ENCODE data around the gene CBS.
"Not testable (repeated sequence)": the region's sequence is repeated elsewhere in the genome, so short reads cannot be mapped to it uniquely, and the experiment has no call there.

The CBS gene

GRCh38 chr21:43075170-43076022, at the start of gene CBS:
CBS (minus strand) TSS chr21:43075835; CDS start chr21:43072193, 3,642 bp downstream.
- not testable (repeated sequence) for DNase-seq

DNA sequence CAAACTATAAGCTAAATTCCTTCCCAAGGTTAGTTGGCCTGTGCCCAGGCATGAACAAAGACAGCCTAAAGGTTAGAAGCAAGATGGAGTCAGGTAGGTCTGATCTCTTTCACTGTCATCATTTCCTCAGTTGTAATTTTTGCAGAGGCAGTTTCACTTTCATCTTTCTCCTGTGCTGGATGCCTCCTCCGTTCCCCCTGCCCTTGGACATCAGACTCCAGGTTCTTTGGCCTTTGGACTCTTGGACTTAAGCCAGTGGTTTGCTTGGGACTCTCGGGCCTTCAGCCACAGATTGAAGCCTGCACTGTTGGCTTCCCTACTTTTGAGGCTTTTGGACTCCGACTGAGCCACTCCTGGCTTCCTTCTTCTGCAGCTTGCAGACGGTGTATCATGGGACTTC, 40.3 kb upstream of the CBS start:
- not testable (repeated sequence) for DNase-seq

DNA sequence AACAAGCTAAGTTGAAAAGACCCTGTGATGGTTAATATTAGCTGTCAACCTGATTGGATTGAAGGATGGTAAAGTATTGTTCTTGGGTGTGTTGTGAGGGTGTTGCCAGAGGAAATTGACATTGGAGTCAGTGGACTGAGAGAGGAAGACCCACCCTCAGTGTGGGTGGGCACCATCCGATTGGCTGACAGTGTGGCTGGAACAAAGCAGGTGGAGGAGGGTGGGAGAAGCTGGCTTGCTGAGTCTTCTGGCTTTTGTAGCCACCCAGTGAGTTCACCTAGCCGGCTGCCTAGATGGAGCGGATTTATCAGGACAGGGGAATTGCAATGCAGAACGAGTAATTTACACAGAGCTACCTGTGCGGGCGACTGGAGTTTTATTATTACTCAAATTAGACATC, 38.8 kb upstream of the CBS start:
- not testable (repeated sequence) for DNase-seq

DNA sequence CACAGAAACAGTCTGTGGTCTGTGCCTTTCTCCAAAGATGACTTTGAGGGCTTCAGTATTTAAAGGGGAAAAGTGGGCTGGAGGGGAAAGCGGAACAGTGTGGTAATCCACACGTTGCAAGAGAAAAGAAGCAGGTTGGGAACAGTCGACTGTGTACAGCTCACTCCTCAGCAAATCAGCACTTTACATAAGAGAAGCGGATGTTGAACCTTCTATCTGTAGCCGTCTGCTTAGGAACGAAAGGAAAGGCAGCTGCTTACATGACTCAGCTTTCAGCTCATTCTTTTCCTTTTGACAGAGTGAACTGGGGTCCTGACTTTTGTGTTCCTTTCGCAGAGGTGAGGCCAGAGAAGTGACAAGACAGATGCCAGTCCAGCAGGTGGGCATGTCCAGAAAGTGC, 33.4 kb upstream of the CBS start:
- not testable (repeated sequence) for DNase-seq

DNA sequence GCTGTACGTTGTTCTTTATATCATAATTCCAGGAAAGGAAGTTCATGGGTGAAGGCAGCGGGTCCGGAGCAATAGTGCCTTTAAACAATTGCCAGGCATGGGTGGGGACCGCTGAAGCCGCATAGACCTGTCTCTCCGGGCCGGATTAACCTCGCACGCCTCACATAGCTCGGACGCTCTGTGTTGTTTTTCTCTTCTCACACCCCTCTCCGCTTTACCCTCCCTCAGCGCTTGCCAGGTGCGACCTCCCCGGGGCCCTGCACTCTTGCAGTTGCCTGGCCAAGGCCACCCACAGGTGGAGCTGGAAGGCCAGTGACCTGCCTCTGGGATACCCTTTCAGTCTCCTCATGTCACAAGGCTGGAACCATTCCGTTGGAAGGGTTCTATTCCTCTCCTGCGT, 32.5 kb upstream of the CBS start:
- DNase-seq, result not testable (repeated sequence)

DNA sequence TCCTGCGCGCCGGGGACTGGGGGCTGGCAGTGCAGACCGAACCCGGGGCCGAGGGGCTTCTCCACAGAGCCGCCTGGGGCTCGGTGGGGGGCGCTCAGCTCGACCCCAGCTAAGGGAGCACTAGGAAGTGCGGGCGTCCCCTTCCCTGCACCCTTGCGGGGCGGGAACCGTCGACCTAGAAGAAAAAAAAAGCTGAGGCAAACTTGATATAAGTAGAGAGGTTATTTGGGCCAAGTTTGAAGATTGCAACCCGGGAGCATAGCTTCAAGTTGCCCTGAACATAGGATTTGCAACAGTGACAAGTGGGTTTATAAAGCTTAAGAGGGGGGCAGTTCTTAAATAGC, 32.1 kb upstream of the CBS start:
- DNase-seq, result not testable (repeated sequence)

DNA sequence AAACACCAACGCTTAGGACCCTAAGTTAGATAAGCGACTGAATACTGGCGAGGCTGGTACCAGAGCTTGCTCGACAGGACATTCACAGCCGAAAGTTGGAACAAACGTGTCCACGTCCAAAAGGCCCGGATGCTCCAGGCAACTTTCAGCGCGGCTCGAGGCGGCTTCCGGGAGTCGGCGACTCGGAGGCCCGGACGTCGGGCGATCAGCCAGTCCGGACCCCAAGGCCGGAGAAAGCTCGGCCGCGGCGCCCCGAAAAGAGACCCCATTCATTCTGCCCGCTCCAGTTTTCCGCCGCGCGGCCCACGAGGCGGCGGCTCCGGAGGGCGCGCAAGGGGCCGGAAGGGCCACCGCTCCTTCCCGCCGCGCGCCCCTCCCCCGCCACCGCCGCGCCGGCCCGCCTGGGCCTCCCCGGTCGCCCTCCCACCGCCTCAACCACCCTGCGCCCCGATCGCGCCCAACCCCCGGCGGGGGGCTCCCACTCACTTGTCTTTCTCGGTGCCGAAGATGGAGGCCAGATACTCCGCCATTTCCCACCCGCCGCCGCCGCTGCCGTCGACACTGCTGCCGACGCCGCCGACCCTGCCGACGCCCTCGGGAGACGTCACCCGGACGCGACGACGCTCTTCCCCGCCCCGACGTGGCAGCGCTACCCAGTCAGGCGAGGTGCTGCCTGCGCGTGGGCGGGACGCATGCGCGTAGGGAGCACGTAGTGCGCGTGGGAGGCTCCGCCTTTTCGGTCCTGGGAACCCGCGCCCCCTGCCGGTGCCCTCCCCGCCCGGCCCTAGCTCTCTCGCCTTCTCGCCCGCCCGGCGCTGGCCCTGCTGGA, 31.5 kb upstream of the CBS start, which contains the start of gene U2AF1:
U2AF1 (minus strand) TSS at position 606 of the 829 bp plus-strand sequence; CDS start at position 530, 76 bp downstream.
- not testable (repeated sequence) for DNase-seq

GRCh38 chr21:43104642-43105041, 29.0 kb upstream of the CBS start:
- DNase-seq, result not testable (repeated sequence)

DNA sequence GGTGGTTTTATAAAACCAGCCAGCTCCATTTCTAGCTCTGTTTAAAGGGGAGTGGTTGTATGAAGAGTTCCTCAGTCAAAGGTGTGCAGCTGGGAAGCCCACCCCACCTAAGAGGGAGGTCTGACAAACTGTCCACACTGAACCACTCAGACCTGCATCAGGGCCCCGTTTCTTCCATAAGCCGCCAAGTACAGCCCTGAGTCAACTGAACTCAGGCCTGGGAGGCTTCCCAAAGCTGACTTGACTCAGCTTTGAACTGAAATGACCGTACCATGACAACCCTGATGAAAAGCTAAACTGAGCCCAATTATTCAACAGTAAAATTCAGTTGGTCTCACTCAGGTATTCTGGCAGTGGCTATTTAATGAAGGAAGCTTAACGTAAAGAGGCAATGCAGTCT, 26.6 kb upstream of the CBS start:
- not testable (repeated sequence) for DNase-seq

- DNase-seq, result not testable (repeated sequence)
These were observed 26.0 kb upstream of the CBS start for GRCh38 chr21:43101676-43102075.

- not testable (repeated sequence) for DNase-seq
These were observed 25.4 kb upstream of the CBS start for GRCh38 chr21:43101000-43101399.

GRCh38 chr21:43091979-43092614, 16.5 kb upstream of the CBS start:
- DNase-seq, result not testable (repeated sequence)

DNA sequence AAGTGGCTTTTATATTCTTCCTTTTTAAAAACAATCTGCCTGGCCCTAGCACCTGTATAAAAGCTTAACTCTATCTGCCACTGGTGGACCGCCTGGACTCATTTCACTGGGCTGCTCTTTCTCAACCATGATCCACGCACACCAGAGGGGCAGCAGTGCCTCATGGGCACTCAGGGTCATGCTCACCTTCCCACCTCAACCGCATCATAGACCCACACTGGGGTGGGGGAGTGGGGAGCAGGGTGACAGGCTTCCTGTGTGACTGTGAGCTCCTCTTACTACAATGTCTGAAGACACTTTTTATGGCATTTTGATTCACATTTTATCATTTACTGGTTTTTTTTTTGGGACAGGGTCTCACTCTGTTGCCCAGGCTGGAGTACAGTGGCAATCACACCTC, 15.3 kb upstream of the CBS start:
- DNase-seq, result not testable (repeated sequence)

DNA sequence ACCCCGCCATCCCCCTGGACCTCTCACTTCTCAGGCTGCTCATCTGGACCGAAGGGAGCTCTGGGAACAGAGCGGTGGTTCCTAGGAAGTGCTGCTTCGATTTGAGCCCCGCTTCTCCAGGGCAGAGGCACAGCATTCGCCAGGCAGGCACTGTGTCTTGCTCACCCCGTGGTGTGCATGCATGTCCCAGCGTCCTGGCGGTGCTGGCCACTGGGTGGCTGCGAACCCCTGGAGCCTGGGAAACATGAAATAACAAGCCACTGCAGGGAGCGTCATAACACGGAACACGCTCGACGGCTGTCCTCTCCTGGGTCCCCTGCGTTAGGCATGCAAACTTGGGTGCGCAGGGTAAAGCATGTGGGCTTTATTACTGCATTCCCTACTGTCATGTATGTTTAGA, 13.8 kb upstream of the CBS start:
- DNase-seq, result not testable (repeated sequence)

GRCh38 chr21:43082587-43083300, 7.1 kb upstream of the CBS start:
- not testable (repeated sequence) for DNase-seq

DNA sequence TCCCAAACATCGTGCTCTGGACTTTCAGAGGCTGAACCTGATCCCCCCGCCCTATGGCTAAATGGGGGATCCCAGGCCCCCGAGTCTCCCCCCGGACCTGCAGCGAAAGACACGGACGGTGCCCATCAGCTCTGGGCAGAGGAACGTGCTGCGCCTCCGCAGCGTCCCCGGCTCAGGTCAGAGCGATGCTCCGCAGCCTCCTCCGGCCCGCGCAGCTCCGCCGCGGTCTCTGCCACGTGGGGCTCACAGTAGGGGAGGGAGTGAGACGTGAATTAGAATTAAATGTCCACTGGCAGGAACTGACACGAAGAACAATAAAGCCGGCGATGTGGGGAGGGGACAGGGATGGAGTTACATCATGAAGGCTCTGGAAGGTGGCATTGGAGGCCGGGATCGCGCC, 1.0 kb upstream of the CBS start:
- DNase-seq, result not testable (repeated sequence)

DNA sequence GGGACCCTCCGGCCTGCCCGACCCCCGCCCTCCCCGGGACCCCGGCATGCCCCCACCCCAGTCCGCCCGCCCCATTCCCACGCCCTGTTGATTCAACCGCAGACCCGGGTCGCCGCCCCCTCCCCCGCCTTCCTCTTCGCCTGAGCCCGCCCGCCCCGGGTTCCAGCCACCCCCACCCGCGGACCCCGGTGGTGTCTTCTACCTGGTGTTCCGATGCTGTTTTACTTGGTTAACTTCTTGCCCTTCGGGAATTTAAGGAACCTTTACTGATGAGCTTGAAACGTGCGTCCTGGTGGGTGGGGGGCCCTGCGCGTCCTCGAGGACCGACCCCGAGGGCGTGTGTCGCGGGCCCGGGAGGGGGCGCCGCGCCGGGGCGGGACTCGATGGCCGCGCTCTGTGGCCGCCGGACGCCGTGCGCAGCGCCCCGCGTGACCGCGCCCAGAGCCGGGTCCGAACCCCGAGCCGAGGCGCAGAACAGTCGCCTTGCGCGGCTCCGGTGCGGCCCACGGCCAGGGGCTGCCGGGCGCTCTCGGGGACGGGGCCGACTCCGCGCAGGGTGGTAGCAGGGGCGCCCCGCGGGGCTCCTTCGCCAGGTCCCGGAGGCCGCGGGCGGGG, 495 bp upstream of the CBS start:
- not testable (repeated sequence) for DNase-seq

DNA sequence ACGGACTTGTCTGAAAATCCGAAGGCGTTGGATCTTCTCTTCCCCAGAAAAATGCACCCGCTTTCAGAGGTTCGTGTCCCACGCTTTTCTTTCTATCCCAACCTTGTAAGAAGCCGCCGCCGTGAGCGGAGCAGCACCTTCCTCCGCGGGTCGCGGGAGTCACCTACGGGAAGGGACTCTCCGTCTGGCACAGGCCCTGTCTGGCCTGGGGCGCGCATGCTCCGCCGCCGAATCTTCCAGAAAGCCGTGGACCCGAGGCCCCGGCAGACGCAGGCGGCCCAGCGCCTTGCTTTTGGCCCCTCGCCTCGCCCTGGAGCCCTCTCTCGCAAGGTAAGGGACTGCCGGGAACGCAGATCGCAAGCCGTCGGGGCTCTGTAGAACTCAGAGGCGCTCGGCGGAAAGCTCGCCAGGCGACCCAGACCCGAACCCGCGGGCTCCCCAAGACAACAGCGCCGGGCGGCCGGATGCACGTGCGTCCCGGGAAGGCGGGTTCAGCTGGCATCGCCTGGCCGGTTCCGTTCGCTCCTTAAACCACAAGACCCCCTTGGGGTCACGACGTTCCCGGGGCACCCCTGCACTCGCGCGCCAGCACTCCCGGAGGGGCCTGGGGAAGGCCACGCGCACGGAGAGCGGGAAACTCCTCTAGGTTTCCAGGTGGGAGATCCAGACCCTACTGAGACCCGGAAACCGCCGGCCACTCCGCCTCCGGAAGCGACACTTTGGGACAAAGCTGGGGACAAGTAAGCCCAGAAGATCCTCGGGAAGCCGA, 1.1 kb downstream of the CBS start:
- not testable (repeated sequence) for DNase-seq

GRCh38 chr21:43072742-43073141, 2.9 kb downstream of the CBS start:
- not testable (repeated sequence) for DNase-seq

DNA sequence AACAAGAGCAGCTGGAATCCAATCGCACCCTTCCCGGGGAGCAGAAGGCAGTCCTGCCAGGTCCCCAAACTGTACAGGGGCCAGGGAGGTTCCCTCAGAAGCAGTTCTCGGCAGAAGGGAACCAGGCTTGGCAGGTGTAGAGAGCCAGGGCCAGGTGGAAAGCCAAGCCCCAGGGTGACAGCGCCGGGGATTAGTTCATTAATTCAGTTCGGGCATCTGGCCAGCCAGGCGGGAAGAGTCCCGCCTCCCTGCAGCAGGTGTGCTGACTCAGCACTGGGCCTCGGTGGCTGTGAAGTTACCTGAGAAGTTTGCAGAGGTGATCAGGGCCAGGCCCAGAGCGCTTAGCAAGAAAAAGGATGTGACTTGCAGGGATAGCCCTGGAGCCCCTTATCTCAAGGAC, 6.0 kb downstream of the CBS start:
- not testable (repeated sequence) for DNase-seq

Data from hypothalamus (tissue), 51 donors.